ENCODE results near the gene ST7. TPM values are rescaled to one million over a fixed set of nuclear protein-coding genes. Genes with fewer than 3 reads are reported as not detected.

The ST7 gene
- total and polyA plus RNA-seq, 4 donors: 22.4 to 57.2 (median 41.6) TPM

DNA sequence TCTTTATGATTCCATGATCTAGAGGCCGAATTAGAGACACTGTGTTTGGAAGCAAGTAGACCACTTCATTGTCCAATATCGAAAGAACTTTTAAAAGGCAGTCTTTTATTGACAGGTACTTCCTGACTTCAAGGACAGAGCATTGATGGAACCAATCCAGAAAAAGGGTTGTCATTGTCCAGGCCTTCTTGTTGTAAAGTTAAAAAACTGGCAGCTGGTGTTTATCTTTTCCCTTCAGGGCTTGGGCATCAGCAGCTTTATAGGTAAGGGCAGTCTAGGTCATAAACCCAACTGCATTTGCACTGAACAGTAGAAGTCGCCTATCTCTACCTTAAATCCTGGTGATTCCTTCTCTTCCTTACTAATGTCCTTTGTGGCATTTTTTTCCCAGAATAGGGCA, 95.6 kb downstream of the ST7 start:
- Histone ChIP-seq H3K9ac (ENCODE audit: insufficient read depth in 1 of 2, low read length in 2 of 2) (no peak overlapping the region), H3K27me3 (ENCODE audit: control insufficient read depth in 3 of 3, insufficient read depth in 3 of 3, low read length in 2 of 3) (no peaks in the 10 kb centered on the region), H3K9me3 (ENCODE audit: control insufficient read depth in 4 of 4, insufficient read depth in 3 of 4, low read length in 3 of 4) (no peaks in the 10 kb centered on the region), H3K27ac (ENCODE audit: low read depth in 1 of 2, low read length in 1 of 2) (no peak overlapping the region), H3K4me3 (no peak overlapping the region), H3K36me3 (ENCODE audit: control insufficient read depth in 4 of 4, insufficient read depth in 4 of 4, low read length in 4 of 4) (no peaks in the 10 kb centered on the region), H3K4me1 (ENCODE audit: control insufficient read depth in 5 of 5, insufficient read depth in 5 of 5, low read length in 5 of 5) (peaks cover 0 to 32% (median 1%) of the 10 kb centered on the region in 5 donors)
- 59 to 68% methylated on average over 3 of the region's 3 CpGs for WGBS, 2 donors
- ATAC-seq (ENCODE audit: insufficient read depth, low FRiP score) (no peak), DNase-seq (no peak)
- TF ChIP-seq, protein P1, sequence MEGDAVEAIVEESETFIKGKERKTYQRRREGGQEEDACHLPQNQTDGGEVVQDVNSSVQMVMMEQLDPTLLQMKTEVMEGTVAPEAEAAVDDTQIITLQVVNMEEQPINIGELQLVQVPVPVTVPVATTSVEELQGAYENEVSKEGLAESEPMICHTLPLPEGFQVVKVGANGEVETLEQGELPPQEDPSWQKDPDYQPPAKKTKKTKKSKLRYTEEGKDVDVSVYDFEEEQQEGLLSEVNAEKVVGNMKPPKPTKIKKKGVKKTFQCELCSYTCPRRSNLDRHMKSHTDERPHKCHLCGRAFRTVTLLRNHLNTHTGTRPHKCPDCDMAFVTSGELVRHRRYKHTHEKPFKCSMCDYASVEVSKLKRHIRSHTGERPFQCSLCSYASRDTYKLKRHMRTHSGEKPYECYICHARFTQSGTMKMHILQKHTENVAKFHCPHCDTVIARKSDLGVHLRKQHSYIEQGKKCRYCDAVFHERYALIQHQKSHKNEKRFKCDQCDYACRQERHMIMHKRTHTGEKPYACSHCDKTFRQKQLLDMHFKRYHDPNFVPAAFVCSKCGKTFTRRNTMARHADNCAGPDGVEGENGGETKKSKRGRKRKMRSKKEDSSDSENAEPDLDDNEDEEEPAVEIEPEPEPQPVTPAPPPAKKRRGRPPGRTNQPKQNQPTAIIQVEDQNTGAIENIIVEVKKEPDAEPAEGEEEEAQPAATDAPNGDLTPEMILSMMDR (IDR thresholded peaks at IDR 0.05; ENCODE audit: control extremely low read depth, extremely low read depth): no peak

DNA sequence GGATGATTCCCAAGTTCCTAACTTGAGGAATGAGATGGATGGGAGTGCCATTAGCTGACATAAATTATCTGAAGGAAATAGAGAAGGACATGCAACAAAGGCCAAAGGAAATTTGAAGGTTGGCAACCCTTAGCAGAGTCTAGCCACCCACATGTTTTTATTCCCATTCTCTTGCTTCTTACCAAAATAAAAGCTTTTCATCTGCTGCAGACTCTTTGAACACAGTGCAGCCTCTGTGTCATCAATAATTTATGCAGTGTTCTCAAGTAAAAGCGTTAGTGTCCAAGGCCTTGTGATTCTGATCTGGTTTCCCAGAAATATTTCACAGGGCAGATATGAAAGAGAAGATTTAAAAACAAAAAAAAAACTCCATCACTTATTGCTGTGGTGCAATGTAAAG, 98.5 kb downstream of the ST7 start:
- Histone ChIP-seq H3K36me3 (ENCODE audit: control insufficient read depth in 4 of 4, insufficient read depth in 4 of 4, low read length in 4 of 4) (no peaks in the 10 kb centered on the region), H3K4me3 (no peak overlapping the region), H3K9ac (ENCODE audit: insufficient read depth in 1 of 2, low read length in 2 of 2) (no peak overlapping the region), H3K27ac (ENCODE audit: low read depth in 1 of 2, low read length in 1 of 2) (no peak overlapping the region), H3K4me1 (ENCODE audit: control insufficient read depth in 5 of 5, insufficient read depth in 5 of 5, low read length in 5 of 5) (peaks cover 0 to 22% (median 1%) of the 10 kb centered on the region in 5 donors), H3K9me3 (ENCODE audit: control insufficient read depth in 4 of 4, insufficient read depth in 3 of 4, low read length in 3 of 4) (no peaks in the 10 kb centered on the region), H3K27me3 (ENCODE audit: control insufficient read depth in 3 of 3, insufficient read depth in 3 of 3, low read length in 2 of 3) (no peaks in the 10 kb centered on the region)
- TF ChIP-seq, protein P1 (IDR thresholded peaks at IDR 0.05; ENCODE audit: control extremely low read depth, extremely low read depth): no peak
- DNase-seq: no peak
- 76 to 81% methylated on average over 1 of the region's 1 CpG for WGBS, 2 donors
- ATAC-seq (ENCODE audit: insufficient read depth, low FRiP score): no peak

GRCh38 chr7:117053432-117053831, 100.1 kb downstream of the ST7 start:
- H3K4me1 ChIP-seq (ENCODE audit: control insufficient read depth in 5 of 5, insufficient read depth in 5 of 5, low read length in 5 of 5): peaks cover 0 to 13% (median 0%) of the 10 kb centered on the region in 5 donors
- no peak for ATAC-seq (ENCODE audit: insufficient read depth, low FRiP score)
- H3K9ac ChIP-seq (ENCODE audit: insufficient read depth in 1 of 2, low read length in 2 of 2): no peak overlapping the region
- no peaks in the 10 kb centered on the region for H3K9me3 ChIP-seq (ENCODE audit: control insufficient read depth in 4 of 4, insufficient read depth in 3 of 4, low read length in 3 of 4)
- H3K27ac ChIP-seq (ENCODE audit: low read depth in 1 of 2, low read length in 1 of 2): no peak overlapping the region
- TF ChIP-seq, protein P1 (IDR thresholded peaks at IDR 0.05; ENCODE audit: control extremely low read depth, extremely low read depth): no peak
- no peak overlapping the region for H3K4me3 ChIP-seq
- no peaks in the 10 kb centered on the region for H3K36me3 ChIP-seq (ENCODE audit: control insufficient read depth in 4 of 4, insufficient read depth in 4 of 4, low read length in 4 of 4)
- DNase-seq: no peak
- no peaks in the 10 kb centered on the region for H3K27me3 ChIP-seq (ENCODE audit: control insufficient read depth in 3 of 3, insufficient read depth in 3 of 3, low read length in 2 of 3)

DNA sequence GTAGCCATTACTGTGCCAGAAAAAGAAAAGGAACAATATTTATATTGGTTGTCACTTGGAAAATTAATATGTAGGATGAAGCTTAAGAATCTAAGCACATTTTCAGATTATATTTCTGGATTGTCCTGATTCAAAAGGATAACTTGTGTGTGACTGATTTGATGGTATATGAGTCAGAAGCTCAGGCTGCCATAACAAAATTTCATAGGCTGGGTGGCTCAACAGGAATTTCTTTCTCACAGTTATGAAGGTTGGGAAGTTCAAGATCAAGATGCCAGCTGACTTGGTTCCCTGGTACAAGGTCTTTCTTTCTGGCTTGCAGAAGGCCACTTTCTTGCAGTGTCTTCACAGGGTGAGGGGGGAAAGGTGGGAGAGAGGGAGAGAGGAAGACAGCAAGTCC, 108.5 kb downstream of the ST7 start:
- Histone ChIP-seq H3K9me3 (ENCODE audit: control insufficient read depth in 4 of 4, insufficient read depth in 3 of 4, low read length in 3 of 4) (no peaks in the 10 kb centered on the region), H3K27me3 (ENCODE audit: control insufficient read depth in 3 of 3, insufficient read depth in 3 of 3, low read length in 2 of 3) (no peaks in the 10 kb centered on the region), H3K4me3 (no peak overlapping the region), H3K36me3 (ENCODE audit: control insufficient read depth in 4 of 4, insufficient read depth in 4 of 4, low read length in 4 of 4) (no peaks in the 10 kb centered on the region), H3K9ac (ENCODE audit: insufficient read depth in 1 of 2, low read length in 2 of 2) (no peak overlapping the region), H3K27ac (ENCODE audit: low read depth in 1 of 2, low read length in 1 of 2) (no peak overlapping the region), H3K4me1 (ENCODE audit: control insufficient read depth in 5 of 5, insufficient read depth in 5 of 5, low read length in 5 of 5) (peaks cover 0 to 10% (median 0%) of the 10 kb centered on the region in 5 donors)
- DNase-seq (no peak), ATAC-seq (ENCODE audit: insufficient read depth, low FRiP score) (no peak)
- TF ChIP-seq, protein P1 (IDR thresholded peaks at IDR 0.05; ENCODE audit: control extremely low read depth, extremely low read depth): no peak
